AG04449 (cell line): Measurements from ENCODE around the gene PRKN.

Source experiments
- CTCF ChIA-PET: fragments of 350-600 bp; formaldehyde crosslinking; extraction: SDS; loops from one replicate; lab custom pipeline; 2021; ENCODE audit warnings: antibody characterized with exemption; lab: Yijun Ruan, JAX
- POLR2A ChIA-PET: fragments of 400-600, 350-600 bp; formaldehyde crosslinking; extraction: SDS; loops from one replicate; lab custom pipeline; 2020; ENCODE audit warnings: antibody characterized with exemption, inconsistent platforms; lab: Yijun Ruan, JAX
- DNase-seq: peaks from one replicate; pipeline ENCODE4 v3.0.0-alpha.2; 2010; ENCODE audit warnings: low read depth, low spot score
- H3K4me3 ChIP-seq: 2 replicates; pipeline ENCODE4 v1.5.1; 2011; ENCODE audit warnings: low read depth, mild to moderate bottlenecking, control low read depth, low read length
- CTCF ChIP-seq: IDR thresholded peaks from one replicate; pipeline ENCODE4 v1.5.1; 2011; ENCODE audit warnings: mild to moderate bottlenecking, moderate library complexity, low read length, control low read depth, inconsistent platforms; ENCODE audit not compliant: insufficient read depth; ENCODE audit errors: missing control alignments

The PRKN gene

GRCh38 chr6:162108041-162108440, 619.5 kb downstream of the PRKN start:
- no peak overlapping the region for H3K4me3 ChIP-seq
- no peak for TF ChIP-seq CTCF
- CTCF ChIA-PET, result no interaction called here
- no peak for DNase-seq
- POLR2A ChIA-PET, result no interaction called here

- DNase-seq, result no peak
- ChIA-PET POLR2A (no interaction called here), CTCF (no interaction called here)
- TF ChIP-seq CTCF, result no peak
- H3K4me3 ChIP-seq, result no peak overlapping the region
Measured at GRCh38 chr6:162100096-162100495, 627.5 kb downstream of the PRKN start.

- ChIA-PET POLR2A (no interaction called here), CTCF (interaction anchor here (1.2 kb wide), 1 partner anchor 681 kb away, joined by 3 read pairs; no protein-coding TSS in a partner anchor)
- no peak for DNase-seq
- TF ChIP-seq CTCF, result no peak
- no peak overlapping the region for H3K4me3 ChIP-seq
Measured at GRCh38 chr6:162099685-162100084, 627.9 kb downstream of the PRKN start.

- H3K4me3 ChIP-seq, result no peak overlapping the region
- POLR2A ChIA-PET, result no interaction called here
- no peak for TF ChIP-seq CTCF
- CTCF ChIA-PET, result no interaction called here
- no peak for DNase-seq
Measured at GRCh38 chr6:162092816-162093502, 634.6 kb downstream of the PRKN start.

GRCh38 chr6:162090734-162091133, 636.8 kb downstream of the PRKN start:
- ChIA-PET POLR2A (no interaction called here), CTCF (no interaction called here)
- H3K4me3 ChIP-seq, result no peak overlapping the region
- no peak for TF ChIP-seq CTCF
- DNase-seq, result no peak

GRCh38 chr6:162088091-162088490, 639.5 kb downstream of the PRKN start:
- POLR2A ChIA-PET, result no interaction called here
- CTCF ChIA-PET, result no interaction called here
- no peak overlapping the region for H3K4me3 ChIP-seq
- TF ChIP-seq CTCF, result no peak
- DNase-seq, result no peak
